GM13976 (cell line): Measurements from ENCODE around the gene KRT72.

ENCODE experiments used
- DNase-seq: peaks from one replicate; pipeline ENCODE4 v3.0.0; 2012; ENCODE audit warnings: low spot score
- in situ Hi-C: fragments of 300-500 bp; cut with MboI; formaldehyde crosslinking; loops from one replicate; pipeline ENCODE4 v1.12.0; 2022; ENCODE audit warnings: low sequenced_read_pairs, mixed read lengths, inconsistent platforms; ENCODE audit not compliant: unreplicated experiment
- TF ChIP-seq, protein P1 (sequence below): IDR thresholded peaks from 2 replicates; pipeline ENCODE4 v1.5.1; 2012; ENCODE audit warnings: borderline replicate concordance, mild to moderate bottlenecking; ENCODE audit not compliant: insufficient read depth; ENCODE audit errors: extremely low read depth, missing control alignments, control extremely low read depth

KRT72 gene

GRCh38 chr12:52591521-52591920, 9.7 kb downstream of the KRT72 start:
- in situ Hi-C loops: no loop called here
- no peak for DNase-seq
- TF ChIP-seq, protein P1, sequence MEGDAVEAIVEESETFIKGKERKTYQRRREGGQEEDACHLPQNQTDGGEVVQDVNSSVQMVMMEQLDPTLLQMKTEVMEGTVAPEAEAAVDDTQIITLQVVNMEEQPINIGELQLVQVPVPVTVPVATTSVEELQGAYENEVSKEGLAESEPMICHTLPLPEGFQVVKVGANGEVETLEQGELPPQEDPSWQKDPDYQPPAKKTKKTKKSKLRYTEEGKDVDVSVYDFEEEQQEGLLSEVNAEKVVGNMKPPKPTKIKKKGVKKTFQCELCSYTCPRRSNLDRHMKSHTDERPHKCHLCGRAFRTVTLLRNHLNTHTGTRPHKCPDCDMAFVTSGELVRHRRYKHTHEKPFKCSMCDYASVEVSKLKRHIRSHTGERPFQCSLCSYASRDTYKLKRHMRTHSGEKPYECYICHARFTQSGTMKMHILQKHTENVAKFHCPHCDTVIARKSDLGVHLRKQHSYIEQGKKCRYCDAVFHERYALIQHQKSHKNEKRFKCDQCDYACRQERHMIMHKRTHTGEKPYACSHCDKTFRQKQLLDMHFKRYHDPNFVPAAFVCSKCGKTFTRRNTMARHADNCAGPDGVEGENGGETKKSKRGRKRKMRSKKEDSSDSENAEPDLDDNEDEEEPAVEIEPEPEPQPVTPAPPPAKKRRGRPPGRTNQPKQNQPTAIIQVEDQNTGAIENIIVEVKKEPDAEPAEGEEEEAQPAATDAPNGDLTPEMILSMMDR: no peak

- DNase-seq: no peak
- in situ Hi-C loops: no loop called here
- TF ChIP-seq, protein P1: no peak
Observed at GRCh38 chr12:52590021-52590420, 11.2 kb downstream of the KRT72 start.

- DNase-seq: no peak
- TF ChIP-seq, protein P1: no peak
- in situ Hi-C loops: loop anchor here (10.0 kb wide), 1 partner anchor 287 kb away; no protein-coding TSS in a partner anchor
Observed at GRCh38 chr12:52587563-52587962, 13.7 kb downstream of the KRT72 start.

- DNase-seq: no peak
- TF ChIP-seq, protein P1: no peak
- in situ Hi-C loops: loop anchor here (10.0 kb wide), 1 partner anchor 289 kb away; no protein-coding TSS in a partner anchor
Observed at GRCh38 chr12:52585946-52586345, 15.3 kb downstream of the KRT72 start.

GRCh38 chr12:52585066-52585465, 16.2 kb downstream of the KRT72 start:
- TF ChIP-seq, protein P1: no peak
- in situ Hi-C loops: loop anchor here (10.0 kb wide), 1 partner anchor 290 kb away; no protein-coding TSS in a partner anchor
- DNase-seq: no peak

- no peak for DNase-seq
- TF ChIP-seq, protein P1: no peak
- in situ Hi-C loops: loop anchor here (10.0 kb wide), 1 partner anchor 291 kb away; no protein-coding TSS in a partner anchor
Observed at GRCh38 chr12:52584156-52584682, 17.0 kb downstream of the KRT72 start.
